Panc1 (cell line): Measurements from ENCODE around the gene PLK5. TPM values are rescaled to one million over a fixed set of nuclear protein-coding genes. Genes with fewer than 3 reads are reported as not detected.

Experiments
- ATAC-seq: fragments of 200-7000 bp; cut with Tn5 transposase; 2 replicates; pipeline ENCODE4 v1.9.1; 2020; ENCODE audit warnings: mild to moderate bottlenecking, moderate library complexity
- BruUV-seq: library from RNA; stranded (reverse); fragments of 400-500 nt; replicated peaks from 2 replicates; lab custom pipeline; 2021; lab: Mats Ljungman, UMichigan
- CTCF ChIA-PET: fragments of 300-600 bp; sonication (Branson Sonifier 250); formaldehyde crosslinking; loops from one replicate; lab custom pipeline; 2022; ENCODE audit warnings: antibody characterized with exemption; lab: Charles Lee
- POLR2A ChIA-PET: fragments of 300-600 bp; sonication (Branson Sonifier 250); formaldehyde crosslinking; loops from one replicate; lab custom pipeline; 2022; ENCODE audit warnings: antibody characterized with exemption; lab: Charles Lee
- DNase-seq: peaks from one replicate; pipeline ENCODE4 v3.0.0-alpha.2; 2010; ENCODE audit warnings: low read depth, low spot score
- H3K27ac ChIP-seq: 2 replicates; pipeline ENCODE4 v1.5.1; 2011; ENCODE audit warnings: mild to moderate bottlenecking, low read length, inconsistent platforms
- H3K27me3 ChIP-seq: fragments of 200-500 bp; sonication (Bioruptor generic); 2 replicates; pipeline ENCODE4 v1.6.0; 2014; ENCODE audit warnings: low read length, inconsistent platforms; ENCODE audit not compliant: control insufficient read depth, insufficient read depth
- H3K36me3 ChIP-seq: fragments of 200-500 bp; sonication (Bioruptor generic); 2 replicates; pipeline ENCODE4 v1.5.1; 2014; ENCODE audit warnings: inconsistent platforms, mild to moderate bottlenecking, low read length, moderate library complexity; ENCODE audit not compliant: control insufficient read depth, insufficient read depth
- H3K4me1 ChIP-seq: 2 replicates; pipeline ENCODE4 v1.5.1; 2011; ENCODE audit warnings: inconsistent platforms, mild to moderate bottlenecking, low read length, moderate library complexity; ENCODE audit not compliant: control insufficient read depth, insufficient read depth
- H3K4me3 ChIP-seq, 2 experiments: 2 replicates each; pipeline ENCODE4 v1.5.1; 2011 to 2012; ENCODE audit warnings: low read depth in 2 of 2, low read length in 2 of 2, mild to moderate bottlenecking in 2 of 2, inconsistent platforms in 1 of 2, moderate library complexity in 1 of 2
- H3K9me3 ChIP-seq: fragments of 200-500 bp; sonication (Bioruptor generic); 2 replicates; pipeline ENCODE4 v1.5.1; 2014; ENCODE audit warnings: low read depth, mild to moderate bottlenecking, inconsistent platforms, low read length, moderate library complexity; ENCODE audit not compliant: control insufficient read depth, insufficient read depth
- POLR2AphosphoS5 ChIP-seq: IDR thresholded peaks from 2 replicates; pipeline ENCODE4 v1.6.1; 2012; ENCODE audit warnings: mild to moderate bottlenecking, low read depth, low read length, moderate library complexity
- SIN3A ChIP-seq: IDR thresholded peaks from 2 replicates; pipeline ENCODE4 v1.6.1; 2012; ENCODE audit warnings: low read depth, mild to moderate bottlenecking, low read length, moderate library complexity, borderline replicate concordance; ENCODE audit not compliant: insufficient read depth
- TCF7L2 ChIP-seq: IDR thresholded peaks from 2 replicates; pipeline ENCODE4 v1.6.1; 2011; ENCODE audit warnings: mild to moderate bottlenecking, low read depth, low read length, inconsistent platforms
- in situ Hi-C: cut with HindIII; loops from 2 replicates; pipeline ENCODE4 v1.10.0; 2016; ENCODE audit warnings: low sequenced_read_pairs, low pct_unique_long_range_greater_than_20kb
- intact Hi-C: fragments of 100-400 bp; cut with micrococcal nuclease; formaldehyde crosslinking; loops from one replicate; pipeline ENCODE4 v1.10.0; 2022; ENCODE audit not compliant: unreplicated experiment
- total RNA-seq: library from RNA; stranded (reverse); gene quantifications from one replicate; pipeline ENCODE4 v1.2.1, GENCODE V29; 2021; ENCODE audit not compliant: unreplicated experiment
- TF ChIP-seq, protein P1 (sequence below): fragments of 450-650 bp; IDR thresholded peaks from 2 replicates; pipeline ENCODE4 v1.5.1; 2017; ENCODE audit warnings: mild to moderate bottlenecking
- TF ChIP-seq, protein P2 (sequence below), 2 experiments: IDR thresholded peaks; 2 replicates each; pipeline ENCODE4 v1.6.1; 2011 to 2012; ENCODE audit warnings: low read depth in 2 of 2, control low read depth in 1 of 2, low read length in 1 of 2, mild to moderate bottlenecking in 1 of 2, moderate library complexity in 1 of 2; ENCODE audit not compliant: insufficient read depth in 1 of 2

PLK5 gene
- total RNA-seq, 1 experiment from 2014 or later: not detected

GRCh38 chr19:1501200-1501595, 22.7 kb upstream of the PLK5 start:
- Histone ChIP-seq H3K9me3 (no peaks in the 10 kb centered on the region), H3K36me3 (no peaks in the 10 kb centered on the region), H3K27ac (no peak overlapping the region), H3K4me1 (no peaks in the 10 kb centered on the region), H3K27me3 (no peaks in the 10 kb centered on the region), H3K4me3 (no peak overlapping the region)
- no peak for TF ChIP-seq POLR2AphosphoS5
- TF ChIP-seq SIN3A: no peak
- TF ChIP-seq, protein P1, sequence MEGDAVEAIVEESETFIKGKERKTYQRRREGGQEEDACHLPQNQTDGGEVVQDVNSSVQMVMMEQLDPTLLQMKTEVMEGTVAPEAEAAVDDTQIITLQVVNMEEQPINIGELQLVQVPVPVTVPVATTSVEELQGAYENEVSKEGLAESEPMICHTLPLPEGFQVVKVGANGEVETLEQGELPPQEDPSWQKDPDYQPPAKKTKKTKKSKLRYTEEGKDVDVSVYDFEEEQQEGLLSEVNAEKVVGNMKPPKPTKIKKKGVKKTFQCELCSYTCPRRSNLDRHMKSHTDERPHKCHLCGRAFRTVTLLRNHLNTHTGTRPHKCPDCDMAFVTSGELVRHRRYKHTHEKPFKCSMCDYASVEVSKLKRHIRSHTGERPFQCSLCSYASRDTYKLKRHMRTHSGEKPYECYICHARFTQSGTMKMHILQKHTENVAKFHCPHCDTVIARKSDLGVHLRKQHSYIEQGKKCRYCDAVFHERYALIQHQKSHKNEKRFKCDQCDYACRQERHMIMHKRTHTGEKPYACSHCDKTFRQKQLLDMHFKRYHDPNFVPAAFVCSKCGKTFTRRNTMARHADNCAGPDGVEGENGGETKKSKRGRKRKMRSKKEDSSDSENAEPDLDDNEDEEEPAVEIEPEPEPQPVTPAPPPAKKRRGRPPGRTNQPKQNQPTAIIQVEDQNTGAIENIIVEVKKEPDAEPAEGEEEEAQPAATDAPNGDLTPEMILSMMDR: no peak
- TF ChIP-seq, protein P2, sequence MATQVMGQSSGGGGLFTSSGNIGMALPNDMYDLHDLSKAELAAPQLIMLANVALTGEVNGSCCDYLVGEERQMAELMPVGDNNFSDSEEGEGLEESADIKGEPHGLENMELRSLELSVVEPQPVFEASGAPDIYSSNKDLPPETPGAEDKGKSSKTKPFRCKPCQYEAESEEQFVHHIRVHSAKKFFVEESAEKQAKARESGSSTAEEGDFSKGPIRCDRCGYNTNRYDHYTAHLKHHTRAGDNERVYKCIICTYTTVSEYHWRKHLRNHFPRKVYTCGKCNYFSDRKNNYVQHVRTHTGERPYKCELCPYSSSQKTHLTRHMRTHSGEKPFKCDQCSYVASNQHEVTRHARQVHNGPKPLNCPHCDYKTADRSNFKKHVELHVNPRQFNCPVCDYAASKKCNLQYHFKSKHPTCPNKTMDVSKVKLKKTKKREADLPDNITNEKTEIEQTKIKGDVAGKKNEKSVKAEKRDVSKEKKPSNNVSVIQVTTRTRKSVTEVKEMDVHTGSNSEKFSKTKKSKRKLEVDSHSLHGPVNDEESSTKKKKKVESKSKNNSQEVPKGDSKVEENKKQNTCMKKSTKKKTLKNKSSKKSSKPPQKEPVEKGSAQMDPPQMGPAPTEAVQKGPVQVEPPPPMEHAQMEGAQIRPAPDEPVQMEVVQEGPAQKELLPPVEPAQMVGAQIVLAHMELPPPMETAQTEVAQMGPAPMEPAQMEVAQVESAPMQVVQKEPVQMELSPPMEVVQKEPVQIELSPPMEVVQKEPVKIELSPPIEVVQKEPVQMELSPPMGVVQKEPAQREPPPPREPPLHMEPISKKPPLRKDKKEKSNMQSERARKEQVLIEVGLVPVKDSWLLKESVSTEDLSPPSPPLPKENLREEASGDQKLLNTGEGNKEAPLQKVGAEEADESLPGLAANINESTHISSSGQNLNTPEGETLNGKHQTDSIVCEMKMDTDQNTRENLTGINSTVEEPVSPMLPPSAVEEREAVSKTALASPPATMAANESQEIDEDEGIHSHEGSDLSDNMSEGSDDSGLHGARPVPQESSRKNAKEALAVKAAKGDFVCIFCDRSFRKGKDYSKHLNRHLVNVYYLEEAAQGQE (IDR thresholded peaks at IDR 0.05; ENCODE audit: insufficient read depth in 1 of 2, low read depth in 2 of 2, low read length in 1 of 2): no peak
- TF ChIP-seq TCF7L2: no peak
- ChIA-PET CTCF (no interaction called here), POLR2A (no interaction called here)
- no TSS peak for BruUV-seq
- intact Hi-C loops (no loop called here), in situ Hi-C loops (no loop called here)
- DNase-seq (no peak), ATAC-seq (no peak)

GRCh38 chr19:1502433-1503088, 21.3 kb upstream of the PLK5 start:
- Histone ChIP-seq H3K27me3 (no peaks in the 10 kb centered on the region), H3K4me3 (no peak overlapping the region; a peak in 1 of 4 replicates), H3K27ac (no peak overlapping the region), H3K9me3 (no peaks in the 10 kb centered on the region), H3K4me1 (no peaks in the 10 kb centered on the region), H3K36me3 (no peaks in the 10 kb centered on the region)
- intact Hi-C loops (no loop called here), in situ Hi-C loops (no loop called here)
- POLR2A ChIA-PET: no interaction called here
- CTCF ChIA-PET: interaction anchor here (0.7 kb wide), 1 partner anchor 316 kb away, joined by 4 read pairs; no protein-coding TSS in a partner anchor
- no TSS peak for BruUV-seq
- DNase-seq (no peak), ATAC-seq (no peak)
- TF ChIP-seq, protein P1: no peak
